Uterus (tissue), 2 donors: ENCODE measurements around the gene KRT82.

Experiments
- POLR2A ChIP-seq, 2 donors: fragments of 450-650 bp; IDR thresholded peaks; one replicate each; pipeline ENCODE4 v1.6.1; 2016; ENCODE audit warnings: antibody characterized with exemption in 2 of 2, mild to moderate bottlenecking in 1 of 2, moderate library complexity in 1 of 2
- TF ChIP-seq, protein P1 (sequence below), 4 experiments: fragments of 200-600 bp in 2 of 4; fragments of 450-650 bp in 2 of 4; sonication (generic) in 2 of 4; IDR thresholded peaks; one replicate each; pipeline ENCODE4 v1.5.1; 2016 to 2019; ENCODE audit warnings: antibody characterized with exemption in 4 of 4, mild to moderate bottlenecking in 2 of 4, moderate library complexity in 1 of 4

DNA sequence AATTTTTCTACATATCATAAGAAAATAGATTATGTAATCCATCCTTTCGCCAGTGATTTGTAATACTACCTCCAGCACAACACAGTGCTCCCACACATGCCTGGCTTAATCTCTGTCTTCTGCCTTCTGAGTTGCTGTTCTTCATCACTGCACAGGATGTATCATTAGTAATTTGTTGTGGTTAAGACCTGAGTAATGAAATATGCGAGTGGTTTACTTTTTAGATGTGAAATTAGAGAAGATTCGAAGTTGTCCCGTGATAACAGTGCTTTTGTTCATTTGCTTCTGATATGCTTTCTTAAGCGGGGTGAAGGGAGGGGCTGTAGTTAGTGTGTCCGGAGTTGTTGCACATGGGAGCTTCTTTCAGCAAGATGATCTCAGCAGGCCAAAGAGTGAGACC is 56.9 kb downstream of the KRT82 start:
- TF ChIP-seq, protein P1, sequence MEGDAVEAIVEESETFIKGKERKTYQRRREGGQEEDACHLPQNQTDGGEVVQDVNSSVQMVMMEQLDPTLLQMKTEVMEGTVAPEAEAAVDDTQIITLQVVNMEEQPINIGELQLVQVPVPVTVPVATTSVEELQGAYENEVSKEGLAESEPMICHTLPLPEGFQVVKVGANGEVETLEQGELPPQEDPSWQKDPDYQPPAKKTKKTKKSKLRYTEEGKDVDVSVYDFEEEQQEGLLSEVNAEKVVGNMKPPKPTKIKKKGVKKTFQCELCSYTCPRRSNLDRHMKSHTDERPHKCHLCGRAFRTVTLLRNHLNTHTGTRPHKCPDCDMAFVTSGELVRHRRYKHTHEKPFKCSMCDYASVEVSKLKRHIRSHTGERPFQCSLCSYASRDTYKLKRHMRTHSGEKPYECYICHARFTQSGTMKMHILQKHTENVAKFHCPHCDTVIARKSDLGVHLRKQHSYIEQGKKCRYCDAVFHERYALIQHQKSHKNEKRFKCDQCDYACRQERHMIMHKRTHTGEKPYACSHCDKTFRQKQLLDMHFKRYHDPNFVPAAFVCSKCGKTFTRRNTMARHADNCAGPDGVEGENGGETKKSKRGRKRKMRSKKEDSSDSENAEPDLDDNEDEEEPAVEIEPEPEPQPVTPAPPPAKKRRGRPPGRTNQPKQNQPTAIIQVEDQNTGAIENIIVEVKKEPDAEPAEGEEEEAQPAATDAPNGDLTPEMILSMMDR (IDR thresholded peaks at IDR 0.05): no peak
- TF ChIP-seq POLR2A (IDR thresholded peaks at IDR 0.05): no peak
